Heart left ventricle (tissue), 13 donors: Measurements from ENCODE around the gene CCDC93.

ENCODE experiments used
- POLR2A ChIP-seq, 2 donors: fragments of 450-650 bp; IDR thresholded peaks; one replicate each; pipeline ENCODE4 v1.6.1; 2017; ENCODE audit warnings: antibody characterized with exemption in 2 of 2, mild to moderate bottlenecking in 2 of 2, moderate library complexity in 2 of 2
- TF ChIP-seq, protein P1 (sequence below), 12 donors: fragments of 200-600 bp; sonication (generic) in 4 of 12; IDR thresholded peaks; one replicate each; pipeline versions ENCODE4 v1.5.0 to v1.8.0; 2018 to 2022; ENCODE audit warnings: antibody characterized with exemption in 12 of 12, mild to moderate bottlenecking in 5 of 12
- donor health status: ischemic (EF 13 %, LVEDD 7.1; RV severe dilation, severe dysfunction).
- donor health status: DM: no; HTN: yes; CAD: no.
- donor health status: DM: no; HTN: no; CAD: no.
- donor health status: ischemic (EF 25% LVEDD 6.9; RV normal size, moderate dysfunction).
- donor health status: ischemic (EF 25% LVEDD 5.7; RV mildly dilated, moderate dysfunction).
- donor health status: ischemic (EF 35%, LVEDD 5.7; RV mildly dilated, moderate dysfunction).
- donor health status: nonischemic (EF 11% LVEDD 7.7; RV severe dilation, severe dysfunction).
- donor health status: DM: yes; HTN: yes; CAD: no.
- donor health status: PGD.
- donor health status: ischemic (EF 29% LVEDD 5.4; RV normal size, mild dysfunction).
- donor health status: nonischemic (EF 23%, LVEDD 6.1; RV moderate dilation, normal function).

DNA sequence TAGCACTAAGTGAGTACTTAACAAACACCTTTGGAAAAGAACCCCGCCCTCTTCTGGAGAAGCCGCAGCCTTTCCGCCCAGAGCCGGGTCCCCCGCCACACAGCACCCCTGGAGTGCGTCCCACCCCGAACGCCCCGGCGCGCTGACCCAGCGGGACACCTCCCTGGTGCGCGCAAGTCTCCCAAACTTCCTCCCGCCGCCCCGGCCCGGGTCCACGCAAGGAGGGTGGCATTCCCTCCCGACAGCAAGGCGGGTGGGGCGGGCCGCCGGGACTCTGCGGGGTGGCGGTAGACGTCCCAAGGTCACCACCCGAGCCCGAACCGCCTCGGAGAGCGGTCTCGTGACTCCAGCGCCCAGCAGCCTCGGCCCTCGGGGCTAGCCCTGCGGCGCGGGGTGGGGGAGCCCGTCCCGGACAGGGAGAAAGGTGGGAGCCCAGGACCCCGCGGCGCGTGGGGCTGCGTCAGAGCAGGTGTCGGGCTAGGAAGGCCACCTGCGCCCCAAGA is 598 bp downstream of the CCDC93 start:
- TF ChIP-seq, protein P1, sequence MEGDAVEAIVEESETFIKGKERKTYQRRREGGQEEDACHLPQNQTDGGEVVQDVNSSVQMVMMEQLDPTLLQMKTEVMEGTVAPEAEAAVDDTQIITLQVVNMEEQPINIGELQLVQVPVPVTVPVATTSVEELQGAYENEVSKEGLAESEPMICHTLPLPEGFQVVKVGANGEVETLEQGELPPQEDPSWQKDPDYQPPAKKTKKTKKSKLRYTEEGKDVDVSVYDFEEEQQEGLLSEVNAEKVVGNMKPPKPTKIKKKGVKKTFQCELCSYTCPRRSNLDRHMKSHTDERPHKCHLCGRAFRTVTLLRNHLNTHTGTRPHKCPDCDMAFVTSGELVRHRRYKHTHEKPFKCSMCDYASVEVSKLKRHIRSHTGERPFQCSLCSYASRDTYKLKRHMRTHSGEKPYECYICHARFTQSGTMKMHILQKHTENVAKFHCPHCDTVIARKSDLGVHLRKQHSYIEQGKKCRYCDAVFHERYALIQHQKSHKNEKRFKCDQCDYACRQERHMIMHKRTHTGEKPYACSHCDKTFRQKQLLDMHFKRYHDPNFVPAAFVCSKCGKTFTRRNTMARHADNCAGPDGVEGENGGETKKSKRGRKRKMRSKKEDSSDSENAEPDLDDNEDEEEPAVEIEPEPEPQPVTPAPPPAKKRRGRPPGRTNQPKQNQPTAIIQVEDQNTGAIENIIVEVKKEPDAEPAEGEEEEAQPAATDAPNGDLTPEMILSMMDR (IDR thresholded peaks at IDR 0.05), result peak in 5 of 12 donors; percentile 4 to 36 (median 13)
- TF ChIP-seq POLR2A (IDR thresholded peaks at IDR 0.05), result no peak
